GM19463 (cell line): ENCODE measurements around the gene OTOF.

Source experiments
- ATAC-seq: cut with Tn5 transposase; IDR thresholded peaks from one replicate; pipeline ENCODE4 v1.9.1; 2021; ENCODE audit warnings: mild to moderate bottlenecking, moderate library complexity; ENCODE audit not compliant: unreplicated experiment

The OTOF gene

GRCh38 chr2:26454561-26455001, 23.3 kb downstream of the OTOF start:
- no peak for ATAC-seq

- no peak for ATAC-seq
These were observed 24.2 kb downstream of the OTOF start for GRCh38 chr2:26453421-26454329.

- ATAC-seq, result no peak
These were observed 26.2 kb downstream of the OTOF start for GRCh38 chr2:26451700-26452099.

DNA sequence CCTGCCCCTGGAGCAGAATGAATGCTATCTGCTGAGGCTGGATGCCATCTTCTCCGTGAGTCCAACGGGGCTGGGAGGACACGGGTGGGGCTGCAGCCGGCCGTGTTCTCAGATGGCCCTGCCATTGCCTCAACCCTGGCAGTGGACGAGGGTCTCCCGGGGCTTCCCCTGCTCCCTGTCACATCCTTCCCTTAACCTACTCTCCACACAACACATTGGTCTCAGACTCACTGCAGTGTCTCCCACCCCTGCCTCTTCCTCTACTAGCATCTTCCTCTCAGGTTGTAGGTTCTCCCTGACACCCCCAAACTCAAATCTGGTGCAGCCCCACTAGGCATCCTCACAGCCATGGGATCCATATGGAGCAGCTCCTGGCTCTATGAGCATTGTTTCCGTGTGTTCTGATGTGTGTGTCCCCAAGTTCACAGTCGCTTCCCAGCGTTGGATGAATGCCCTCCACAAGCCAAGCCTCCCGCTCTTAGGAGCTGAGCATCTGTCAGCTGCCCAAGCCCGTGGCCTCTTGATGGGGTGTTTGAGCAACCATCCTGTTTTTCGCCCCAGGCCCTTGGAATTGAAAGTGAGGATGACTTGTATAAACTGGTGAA, 27.8 kb downstream of the OTOF start:
- no peak for ATAC-seq

DNA sequence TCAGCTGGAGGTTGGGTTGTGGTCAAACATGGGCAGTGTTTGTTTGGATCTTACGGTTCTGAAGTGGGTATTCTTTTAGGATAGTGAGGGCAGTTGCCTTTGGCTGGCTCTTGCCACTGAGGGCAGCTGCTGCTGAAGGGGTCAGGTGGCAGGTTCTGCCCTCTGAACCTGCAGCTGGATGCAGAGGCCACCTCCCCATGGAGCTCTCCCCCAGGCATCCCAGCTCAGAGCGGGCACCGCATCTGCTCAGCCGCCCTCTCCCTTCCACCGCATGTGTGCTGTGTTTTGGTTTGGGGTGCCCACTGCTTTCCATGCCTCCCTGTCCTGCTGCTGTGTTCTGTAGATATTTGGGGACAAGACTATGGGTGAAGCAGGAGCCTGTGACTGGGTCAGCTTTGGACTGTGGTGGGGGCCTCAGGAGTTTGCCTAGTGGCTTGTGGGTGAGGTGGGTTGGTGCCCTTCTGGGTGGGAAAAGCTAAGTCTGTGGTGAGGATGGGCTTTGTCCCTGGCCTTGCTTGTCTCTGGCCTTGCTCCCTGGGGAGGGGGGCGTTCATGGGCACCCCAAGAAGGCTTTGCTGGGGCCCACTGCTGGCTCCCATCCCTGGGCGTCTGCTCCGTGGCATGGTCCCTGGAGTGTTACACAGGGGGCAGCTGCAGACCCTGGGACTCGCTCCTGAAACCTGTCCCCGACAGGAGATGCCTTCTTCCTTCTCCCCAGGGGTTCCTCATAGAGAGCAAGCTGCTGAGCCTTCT, 28.5 kb downstream of the OTOF start:
- ATAC-seq, result no peak

GRCh38 chr2:26448651-26449050, 29.3 kb downstream of the OTOF start:
- ATAC-seq, result no peak

DNA sequence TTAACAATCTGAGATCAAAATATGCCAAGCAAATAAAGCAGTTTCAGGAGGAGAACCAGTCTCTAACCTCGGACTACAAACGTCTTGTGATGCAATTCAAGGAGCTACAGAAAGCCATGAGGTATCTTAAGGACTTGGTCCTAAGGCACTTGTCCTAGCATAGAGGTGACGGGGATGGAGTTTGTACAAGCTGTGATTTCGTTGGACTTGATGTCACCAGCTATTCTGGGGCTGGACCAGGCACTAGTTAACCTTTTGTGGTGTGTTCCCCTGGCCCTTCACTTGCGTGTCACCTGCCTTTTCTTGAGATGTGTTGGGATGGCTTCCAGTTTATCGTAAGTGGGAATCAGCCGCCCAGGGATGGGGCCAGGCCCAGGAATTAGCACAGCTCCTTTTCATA, 33.7 kb downstream of the OTOF start:
- no peak for ATAC-seq

DNA sequence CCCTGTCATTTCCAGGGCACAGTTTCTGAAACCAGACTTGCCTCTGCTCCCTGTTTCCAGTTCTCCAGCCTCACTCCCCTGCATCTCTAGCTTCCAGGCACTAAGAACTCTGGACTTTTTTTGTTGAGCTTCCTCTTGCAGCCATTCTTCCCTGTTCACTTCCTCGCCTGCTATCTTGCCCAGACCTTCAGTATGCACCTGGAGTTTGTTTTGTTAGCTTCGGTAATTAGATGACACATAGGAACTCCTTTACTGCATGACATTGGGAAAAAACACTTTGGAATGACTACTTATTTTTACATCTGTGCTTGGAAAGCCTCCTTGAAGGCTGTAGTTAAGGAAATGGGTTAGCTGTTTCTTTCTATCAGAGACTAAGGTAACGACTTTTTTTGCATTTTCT, 35.2 kb downstream of the OTOF start:
- ATAC-seq, result no peak

GRCh38 chr2:26442301-26442700, 35.6 kb downstream of the OTOF start:
- no peak for ATAC-seq

- no peak for ATAC-seq
These were observed 39.0 kb downstream of the OTOF start for GRCh38 chr2:26438926-26439325.

DNA sequence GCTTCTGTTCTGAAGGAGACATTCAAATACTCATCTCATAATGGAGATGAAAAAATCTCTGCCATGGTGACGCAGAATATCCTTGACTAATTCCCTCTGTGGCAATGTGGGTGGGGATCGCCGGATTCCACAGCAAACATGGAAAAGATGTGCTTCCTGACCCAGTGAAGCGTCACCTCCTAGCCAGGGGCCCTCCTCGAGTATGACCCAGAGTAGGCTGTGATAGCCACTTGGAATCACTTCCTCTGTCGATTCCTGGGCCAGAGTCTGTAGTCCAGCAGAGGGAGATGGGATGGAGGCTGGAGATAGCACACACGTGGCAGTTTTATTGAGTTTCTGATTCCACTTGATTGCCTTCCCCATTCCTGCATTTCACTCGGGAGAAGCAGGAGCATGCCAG, 39.4 kb downstream of the OTOF start:
- no peak for ATAC-seq

DNA sequence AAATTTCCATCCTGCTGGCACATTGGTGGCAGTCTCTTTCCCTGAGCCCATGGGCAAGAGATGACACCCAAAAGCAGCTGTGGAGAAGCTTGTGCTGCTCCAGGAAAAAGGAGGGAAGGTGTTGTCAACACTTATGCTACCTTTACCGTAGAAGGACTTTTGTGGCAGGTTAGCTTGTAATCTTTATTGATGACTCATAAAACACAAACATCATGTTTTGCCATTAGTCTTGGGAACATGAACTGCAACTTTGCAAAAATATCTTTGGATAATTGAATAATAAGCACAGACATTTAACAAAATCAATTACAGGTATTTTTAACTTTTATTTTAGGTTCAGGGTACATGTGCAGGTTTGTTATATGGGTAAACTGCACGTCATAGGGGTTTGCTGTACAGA, 42.8 kb downstream of the OTOF start:
- no peak for ATAC-seq

- ATAC-seq, result no peak
These were observed 45.1 kb downstream of the OTOF start for GRCh38 chr2:26432859-26433258.

DNA sequence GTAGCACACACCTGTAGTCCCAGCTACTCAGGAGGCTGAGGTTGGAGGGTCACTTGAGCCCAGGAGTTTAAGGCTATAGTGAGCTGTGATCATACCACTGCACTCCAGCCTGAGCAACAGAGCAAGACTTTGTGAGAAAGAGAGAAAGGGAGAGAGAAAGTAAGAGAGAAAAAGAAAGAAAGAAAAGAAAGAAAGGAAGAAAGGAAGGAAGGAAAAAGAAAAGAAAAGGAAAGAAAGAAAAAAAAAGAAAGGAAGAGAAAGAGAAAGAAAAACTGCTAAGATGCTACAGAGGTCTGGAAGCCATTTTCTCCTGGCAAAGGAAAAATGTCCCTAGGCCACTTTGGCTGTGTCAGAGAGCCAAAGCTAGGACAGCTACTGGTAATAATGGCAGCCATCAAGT, 45.6 kb downstream of the OTOF start:
- no peak for ATAC-seq

DNA sequence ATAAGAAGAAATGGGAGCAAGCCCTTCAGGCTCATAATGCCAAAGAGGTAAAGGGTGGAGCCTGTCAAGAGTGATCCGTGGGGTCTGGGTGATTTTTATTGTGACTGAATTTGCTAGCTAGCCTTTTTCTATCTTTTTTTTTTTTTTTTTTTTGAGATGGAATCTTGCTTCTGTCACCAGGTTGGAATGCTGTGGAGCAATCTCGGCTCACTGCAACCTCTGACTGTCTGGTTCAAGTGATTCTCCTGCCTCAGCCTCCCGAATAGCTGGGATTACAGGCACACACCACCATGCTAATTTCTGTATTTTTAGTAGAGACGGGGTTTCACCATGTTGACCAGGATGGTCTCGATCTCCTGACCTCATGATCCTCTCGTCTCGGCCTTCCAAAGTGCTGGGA, 47.1 kb downstream of the OTOF start:
- ATAC-seq, result no peak

GRCh38 chr2:26429779-26430578, 47.9 kb downstream of the OTOF start:
- ATAC-seq, result no peak

DNA sequence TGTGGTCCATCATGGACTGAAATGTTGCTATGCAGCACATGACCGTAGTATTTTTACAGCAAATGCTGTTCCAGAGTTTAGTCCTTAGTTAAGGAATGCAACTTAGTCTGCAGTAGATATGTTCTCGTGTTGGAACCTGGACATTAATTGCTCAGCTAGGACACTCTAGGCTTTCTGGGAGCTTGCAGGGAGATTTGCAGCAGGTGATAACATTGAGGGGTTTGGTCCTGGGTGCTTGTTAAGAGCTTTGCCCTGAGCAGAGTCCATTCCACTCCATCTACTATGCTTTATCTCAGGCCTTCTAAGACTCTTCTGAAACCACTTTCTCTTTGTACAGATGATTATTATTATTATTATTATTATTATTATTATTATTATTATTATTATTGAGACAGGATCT, 49.1 kb downstream of the OTOF start:
- ATAC-seq, result no peak

DNA sequence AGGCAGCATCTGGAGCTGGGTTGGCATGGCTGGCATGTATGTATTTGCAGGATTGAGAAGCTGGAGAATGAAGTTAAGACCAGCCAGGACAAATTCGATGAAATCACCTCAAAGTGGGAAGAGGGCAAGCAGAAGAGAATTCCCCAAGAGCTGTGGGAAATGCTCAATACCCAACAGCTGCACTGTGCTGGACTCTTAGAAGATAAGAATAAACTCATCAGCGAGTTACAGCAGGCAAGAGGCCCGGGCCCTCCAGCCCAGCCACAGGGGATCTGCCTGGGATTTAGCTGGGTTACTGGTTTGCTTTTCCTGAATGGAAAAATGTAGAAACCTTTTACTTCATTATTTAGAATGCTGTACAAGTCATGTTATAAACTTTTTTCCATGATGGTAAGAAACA, 53.7 kb downstream of the OTOF start:
- no peak for ATAC-seq

DNA sequence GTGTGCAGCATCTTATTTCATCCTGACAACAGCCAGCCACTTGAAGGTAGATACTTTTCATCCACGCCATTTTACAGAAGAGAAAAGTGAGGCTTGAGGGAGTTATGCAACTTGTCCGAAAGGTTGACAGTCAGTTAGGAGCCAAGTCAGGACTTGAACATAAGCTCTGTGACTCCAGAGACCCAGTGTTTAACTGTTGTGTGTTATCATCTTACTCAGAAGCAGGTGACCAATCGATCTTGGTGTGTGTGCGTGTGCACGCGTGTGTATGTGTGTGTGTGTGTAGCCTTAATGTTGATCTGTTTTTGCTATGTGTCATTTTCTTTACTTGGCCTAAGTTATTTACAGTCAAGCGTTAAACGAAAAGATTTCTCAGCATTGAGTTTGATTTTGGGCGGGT, 54.2 kb downstream of the OTOF start:
- no peak for ATAC-seq

DNA sequence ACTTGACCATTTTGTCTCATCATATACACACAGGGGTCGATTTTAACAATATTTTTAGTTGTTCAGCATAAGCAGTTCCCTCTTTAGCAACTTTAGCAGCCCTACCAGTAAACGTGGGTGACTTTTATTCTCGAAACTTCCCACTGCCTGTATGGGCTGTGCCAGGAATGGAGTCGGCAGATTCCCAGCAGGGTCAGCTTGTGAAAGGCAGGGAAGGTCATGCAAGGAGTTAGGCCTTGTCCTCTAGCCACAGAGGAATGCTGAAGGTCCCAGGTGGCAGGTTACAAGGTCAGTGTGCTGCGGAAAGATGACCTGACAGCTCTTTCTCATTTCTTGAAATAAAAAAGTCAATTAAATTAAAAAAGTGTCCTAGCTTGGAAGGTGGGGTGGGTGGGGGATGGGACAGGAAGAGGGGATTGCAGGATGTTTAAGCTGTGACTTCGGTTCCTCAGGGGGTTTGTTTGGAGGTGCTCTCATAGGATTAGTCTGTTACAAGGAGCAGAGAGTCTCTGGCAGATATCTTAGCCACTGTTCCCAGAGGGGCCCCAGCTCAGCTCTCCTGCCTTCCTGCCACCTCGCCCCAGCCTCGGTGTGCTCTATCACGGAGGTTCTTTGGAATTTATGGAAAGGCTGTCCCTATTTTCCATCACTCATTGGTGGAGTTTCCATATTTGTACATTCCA, 54.8 kb downstream of the OTOF start:
- no peak for ATAC-seq
